ENCODE results near the gene HTD2. TPM values are rescaled to one million over a fixed set of nuclear protein-coding genes. Genes with fewer than 3 reads are reported as not detected.

The HTD2 gene
- total and polyA plus RNA-seq, 2 donors (not counting 1 experiment from before 2014, with no cell fraction given), result 4.2 to 8.8 TPM

- Histone ChIP-seq H3K79me2 (ENCODE audit: control insufficient read depth, insufficient read depth, low read length) (peaks cover 17% of the 10 kb centered on the region), H3K9me3 (ENCODE audit: control extremely low read depth in 1 of 3, control insufficient read depth in 2 of 3, insufficient read depth in 1 of 3, low read length in 2 of 3) (no peaks in the 10 kb centered on the region), H3K4me2 (replicated peaks; ENCODE audit: low read depth, low read length, poor library complexity, severe bottlenecking) (peak overlapping the region; percentile 49), H3K4me1 (ENCODE audit: control insufficient read depth in 2 of 2, insufficient read depth in 2 of 2, low read length in 2 of 2) (peaks cover 21 to 29% of the 10 kb centered on the region in 2 donors), H3K4me3 (ENCODE audit: control extremely low read depth in 1 of 5, extremely low read depth in 1 of 5, insufficient read depth in 1 of 5, low read depth in 2 of 5, low read length in 4 of 5) (no peak overlapping the region), H3K27me3 (replicated peaks in 1 of 4; ENCODE audit: control extremely low read depth in 1 of 4, control insufficient read depth in 3 of 4, insufficient read depth in 4 of 4, low read length in 3 of 4) (no peaks in the 10 kb centered on the region), H3K9ac (ENCODE audit: low read length) (peak overlapping the region; percentile 20), H2AFZ (ENCODE audit: insufficient read depth, low read depth, low read length, poor library complexity, severe bottlenecking) (no peak overlapping the region), H3K27ac (ENCODE audit: low read length in 2 of 2) (peak overlapping the region in 1 of 2 donors; percentile 62), H4K20me1 (ENCODE audit: control insufficient read depth, insufficient read depth, low read length, poor library complexity, severe bottlenecking) (no peaks in the 10 kb centered on the region), H3K36me3 (replicated peaks in 1 of 2; ENCODE audit: control extremely low read depth in 1 of 2, control insufficient read depth in 1 of 2, extremely low read depth in 1 of 2, insufficient read depth in 2 of 2, low read length in 1 of 2) (peaks cover 0 to 2% of the 10 kb centered on the region in 2 experiments)
- Mint-ChIP-seq H3K4me3 (peak overlapping the region; percentile 57), H3K4me1 (peaks cover 38% of the 10 kb centered on the region), H3K27me3 (no peaks in the 10 kb centered on the region), H3K9me3 (ENCODE audit: insufficient read depth) (no peaks in the 10 kb centered on the region), H3K27ac (peak overlapping the region; percentile 74)
- POLR2A ChIA-PET, result interaction anchor here (0.6 kb wide), 2 partner anchors 33 to 86 kb away, joined by 3 read pairs; no protein-coding TSS in a partner anchor
- ATAC-seq (ENCODE audit: low read depth), result peak; percentile 39
- no peak for TF ChIP-seq EZH2 (IDR thresholded peaks at IDR 0.05; ENCODE audit: borderline replicate concordance, insufficient read depth, low read depth, low read length, poor library complexity, severe bottlenecking)
- TF ChIP-seq, protein P1, sequence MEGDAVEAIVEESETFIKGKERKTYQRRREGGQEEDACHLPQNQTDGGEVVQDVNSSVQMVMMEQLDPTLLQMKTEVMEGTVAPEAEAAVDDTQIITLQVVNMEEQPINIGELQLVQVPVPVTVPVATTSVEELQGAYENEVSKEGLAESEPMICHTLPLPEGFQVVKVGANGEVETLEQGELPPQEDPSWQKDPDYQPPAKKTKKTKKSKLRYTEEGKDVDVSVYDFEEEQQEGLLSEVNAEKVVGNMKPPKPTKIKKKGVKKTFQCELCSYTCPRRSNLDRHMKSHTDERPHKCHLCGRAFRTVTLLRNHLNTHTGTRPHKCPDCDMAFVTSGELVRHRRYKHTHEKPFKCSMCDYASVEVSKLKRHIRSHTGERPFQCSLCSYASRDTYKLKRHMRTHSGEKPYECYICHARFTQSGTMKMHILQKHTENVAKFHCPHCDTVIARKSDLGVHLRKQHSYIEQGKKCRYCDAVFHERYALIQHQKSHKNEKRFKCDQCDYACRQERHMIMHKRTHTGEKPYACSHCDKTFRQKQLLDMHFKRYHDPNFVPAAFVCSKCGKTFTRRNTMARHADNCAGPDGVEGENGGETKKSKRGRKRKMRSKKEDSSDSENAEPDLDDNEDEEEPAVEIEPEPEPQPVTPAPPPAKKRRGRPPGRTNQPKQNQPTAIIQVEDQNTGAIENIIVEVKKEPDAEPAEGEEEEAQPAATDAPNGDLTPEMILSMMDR (IDR thresholded peaks at IDR 0.05), result no peak
- DNase-seq, result no peak
- intact Hi-C loops (cut with micrococcal nuclease), result loop anchor here (5.0 kb wide), 3 partner anchors 33 to 308 kb away; partner anchors contain the start of gene PDHB
- CTCF ChIA-PET, result interaction anchor here (0.6 to 2.5 kb wide), 16 partner anchors 9 to 210 kb away, joined by 3 to 19 read pairs (median 5); partner anchors contain the start of genes HTD2, KCTD6, PXK and RPP14
- 73% methylated on average over 3 of the region's 7 CpGs for WGBS (ENCODE audit: insufficient coverage)
Observed at GRCh38 chr3:58324391-58325390, 18.4 kb downstream of the HTD2 start.

Measured in B cell (primary cell).